SH-SY5Y (cell line): ENCODE data around the gene DAB2IP.

Source experiments
- GATA2 ChIP-seq: IDR thresholded peaks from 2 replicates; pipeline ENCODE4 v1.6.1; 2011; ENCODE audit warnings: mild to moderate bottlenecking, low read depth, low read length
- GATA3 ChIP-seq: IDR thresholded peaks from 2 replicates; pipeline ENCODE4 v1.6.1; 2011; ENCODE audit warnings: low read depth, mild to moderate bottlenecking, low read length, moderate library complexity

DNA sequence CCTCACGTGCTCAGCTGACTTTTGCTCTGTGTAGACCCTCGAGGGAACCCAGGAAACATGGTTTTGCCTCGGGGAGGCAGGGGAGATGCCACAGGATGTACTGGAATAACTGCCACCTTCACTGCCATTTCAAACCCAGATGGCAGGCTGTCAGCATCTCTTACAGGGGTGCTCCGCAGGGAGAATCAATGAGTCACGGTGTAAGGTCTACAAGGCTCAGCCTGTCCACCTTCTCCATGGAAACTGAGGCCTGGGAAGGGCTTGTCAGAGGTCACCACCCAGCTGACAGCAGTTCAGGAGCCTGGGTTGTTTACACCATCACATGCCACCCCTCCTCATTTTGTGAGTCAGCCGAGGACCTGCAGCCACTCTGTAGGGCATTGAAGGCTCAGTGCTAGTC lies 30.8 kb downstream of the DAB2IP start:
- TF ChIP-seq GATA2 (no peak), GATA3 (no peak)
